ENCODE results near the gene SPARCL1.
"Not testable (repeated sequence)": the region's sequence is repeated elsewhere in the genome, so short reads cannot be mapped to it uniquely, and the experiment has no call there.

Gene SPARCL1, protein sequence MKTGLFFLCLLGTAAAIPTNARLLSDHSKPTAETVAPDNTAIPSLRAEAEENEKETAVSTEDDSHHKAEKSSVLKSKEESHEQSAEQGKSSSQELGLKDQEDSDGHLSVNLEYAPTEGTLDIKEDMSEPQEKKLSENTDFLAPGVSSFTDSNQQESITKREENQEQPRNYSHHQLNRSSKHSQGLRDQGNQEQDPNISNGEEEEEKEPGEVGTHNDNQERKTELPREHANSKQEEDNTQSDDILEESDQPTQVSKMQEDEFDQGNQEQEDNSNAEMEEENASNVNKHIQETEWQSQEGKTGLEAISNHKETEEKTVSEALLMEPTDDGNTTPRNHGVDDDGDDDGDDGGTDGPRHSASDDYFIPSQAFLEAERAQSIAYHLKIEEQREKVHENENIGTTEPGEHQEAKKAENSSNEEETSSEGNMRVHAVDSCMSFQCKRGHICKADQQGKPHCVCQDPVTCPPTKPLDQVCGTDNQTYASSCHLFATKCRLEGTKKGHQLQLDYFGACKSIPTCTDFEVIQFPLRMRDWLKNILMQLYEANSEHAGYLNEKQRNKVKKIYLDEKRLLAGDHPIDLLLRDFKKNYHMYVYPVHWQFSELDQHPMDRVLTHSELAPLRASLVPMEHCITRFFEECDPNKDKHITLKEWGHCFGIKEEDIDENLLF

DNA sequence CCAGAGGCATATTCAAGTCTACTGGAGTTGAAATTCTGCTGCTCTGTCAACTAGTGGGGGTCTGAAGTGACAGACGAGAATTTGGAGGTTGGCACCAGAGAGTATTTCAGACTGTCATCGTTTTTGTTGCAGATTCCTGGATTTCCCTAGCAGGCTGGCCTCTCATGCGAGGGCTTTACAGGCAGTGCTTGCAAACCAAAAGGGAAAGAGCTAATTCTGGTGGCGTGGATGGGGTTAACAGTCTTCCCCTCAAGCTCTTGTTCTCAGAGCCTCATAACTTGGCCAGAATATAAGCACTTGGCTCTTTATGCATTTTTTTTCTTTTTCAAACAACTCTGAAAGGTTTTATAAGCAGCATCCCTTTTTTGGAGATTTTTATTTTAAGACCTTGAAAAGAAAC is at the start of gene SPARCL1:
SPARCL1 (minus strand) TSS at position 190 of the 400 bp plus-strand sequence. CDS start 29,802 bp downstream, outside the sequence.
- no peaks in the 10 kb centered on the region for H3K27me3 ChIP-seq (ENCODE audit: control insufficient read depth, insufficient read depth, low read length)
- no peak within 1 kb of the TSS for H3K9ac ChIP-seq
- H3K4me1 ChIP-seq: no peaks in the 10 kb centered on the region
- H3K36me3 ChIP-seq (ENCODE audit: control insufficient read depth, insufficient read depth, low read length): no peaks in the 10 kb centered on the region
- H3K4me3 ChIP-seq (ENCODE audit: low read depth, low read length): peak within 1 kb of the TSS; percentile 44
- no peaks in the 10 kb centered on the region for H3K79me2 ChIP-seq
- TF ChIP-seq, protein P1, sequence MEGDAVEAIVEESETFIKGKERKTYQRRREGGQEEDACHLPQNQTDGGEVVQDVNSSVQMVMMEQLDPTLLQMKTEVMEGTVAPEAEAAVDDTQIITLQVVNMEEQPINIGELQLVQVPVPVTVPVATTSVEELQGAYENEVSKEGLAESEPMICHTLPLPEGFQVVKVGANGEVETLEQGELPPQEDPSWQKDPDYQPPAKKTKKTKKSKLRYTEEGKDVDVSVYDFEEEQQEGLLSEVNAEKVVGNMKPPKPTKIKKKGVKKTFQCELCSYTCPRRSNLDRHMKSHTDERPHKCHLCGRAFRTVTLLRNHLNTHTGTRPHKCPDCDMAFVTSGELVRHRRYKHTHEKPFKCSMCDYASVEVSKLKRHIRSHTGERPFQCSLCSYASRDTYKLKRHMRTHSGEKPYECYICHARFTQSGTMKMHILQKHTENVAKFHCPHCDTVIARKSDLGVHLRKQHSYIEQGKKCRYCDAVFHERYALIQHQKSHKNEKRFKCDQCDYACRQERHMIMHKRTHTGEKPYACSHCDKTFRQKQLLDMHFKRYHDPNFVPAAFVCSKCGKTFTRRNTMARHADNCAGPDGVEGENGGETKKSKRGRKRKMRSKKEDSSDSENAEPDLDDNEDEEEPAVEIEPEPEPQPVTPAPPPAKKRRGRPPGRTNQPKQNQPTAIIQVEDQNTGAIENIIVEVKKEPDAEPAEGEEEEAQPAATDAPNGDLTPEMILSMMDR (IDR thresholded peaks at IDR 0.05): no peak
- H2AFZ ChIP-seq: no peak within 1 kb of the TSS
- H3K4me2 ChIP-seq (ENCODE audit: low read length): peak within 1 kb of the TSS; percentile 40
- peak within 1 kb of the TSS; percentile 74 for H3K27ac ChIP-seq
- no peaks in the 10 kb centered on the region for H3K9me3 ChIP-seq (ENCODE audit: control insufficient read depth, low read length)

DNA sequence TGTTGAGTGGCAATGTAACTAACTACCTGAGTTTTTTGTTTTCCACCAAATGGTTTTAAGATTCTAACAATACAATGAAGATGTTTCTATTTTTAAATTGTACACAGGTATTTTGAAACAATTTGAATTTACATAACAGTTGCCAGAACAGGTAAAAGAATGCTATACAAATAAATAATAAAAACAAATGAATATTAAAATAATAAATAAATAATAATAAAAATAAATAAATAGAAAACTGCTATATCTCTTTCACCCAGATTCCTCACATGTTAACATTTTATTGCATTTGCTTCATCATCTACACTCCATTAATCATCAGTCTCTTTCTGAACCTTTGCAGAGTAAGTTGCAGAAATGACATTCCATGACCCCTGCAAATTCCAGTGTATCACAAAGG is 46.8 kb upstream of the SPARCL1 start:
- no peak overlapping the region for H2AFZ ChIP-seq
- no peaks in the 10 kb centered on the region for H3K36me3 ChIP-seq (ENCODE audit: control insufficient read depth, insufficient read depth, low read length)
- no peak overlapping the region for H3K4me2 ChIP-seq (ENCODE audit: low read length)
- H3K79me2 ChIP-seq: no peaks in the 10 kb centered on the region
- H3K4me1 ChIP-seq: no peaks in the 10 kb centered on the region
- TF ChIP-seq, protein P1 (IDR thresholded peaks at IDR 0.05): no peak
- no peaks in the 10 kb centered on the region for H3K9me3 ChIP-seq (ENCODE audit: control insufficient read depth, low read length)
- no peak overlapping the region for H3K9ac ChIP-seq
- H3K27me3 ChIP-seq (ENCODE audit: control insufficient read depth, insufficient read depth, low read length): no peaks in the 10 kb centered on the region
- no peak overlapping the region for H3K27ac ChIP-seq
- H3K4me3 ChIP-seq (ENCODE audit: low read depth, low read length): no peak overlapping the region

DNA sequence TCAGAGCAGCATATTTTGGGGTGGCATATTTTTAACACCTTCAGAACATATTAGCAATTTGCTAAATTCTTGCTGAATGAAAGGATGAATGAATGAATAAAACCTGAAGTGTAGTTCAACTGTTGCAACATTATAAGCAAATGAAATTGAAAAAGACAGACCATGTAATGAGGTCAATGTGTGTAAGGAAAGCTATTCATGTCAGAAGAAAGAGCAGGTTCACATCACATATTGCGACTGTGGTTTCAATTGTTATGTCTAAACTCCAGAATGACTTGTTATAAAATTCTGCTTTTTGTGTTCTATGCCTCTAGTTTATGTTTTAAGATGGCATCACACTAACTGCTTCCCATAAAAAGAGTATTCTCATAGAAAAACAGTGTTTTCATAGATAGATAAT is 46.2 kb upstream of the SPARCL1 start:
- no peak overlapping the region for H3K4me3 ChIP-seq (ENCODE audit: low read depth, low read length)
- H3K36me3 ChIP-seq (ENCODE audit: control insufficient read depth, insufficient read depth, low read length): no peaks in the 10 kb centered on the region
- no peaks in the 10 kb centered on the region for H3K4me1 ChIP-seq
- H3K9me3 ChIP-seq (ENCODE audit: control insufficient read depth, low read length): no peaks in the 10 kb centered on the region
- H3K79me2 ChIP-seq: no peaks in the 10 kb centered on the region
- H3K27ac ChIP-seq: no peak overlapping the region
- no peak overlapping the region for H3K4me2 ChIP-seq (ENCODE audit: low read length)
- H3K27me3 ChIP-seq (ENCODE audit: control insufficient read depth, insufficient read depth, low read length): no peaks in the 10 kb centered on the region
- no peak overlapping the region for H2AFZ ChIP-seq
- TF ChIP-seq, protein P1 (IDR thresholded peaks at IDR 0.05): no peak
- H3K9ac ChIP-seq: no peak overlapping the region

DNA sequence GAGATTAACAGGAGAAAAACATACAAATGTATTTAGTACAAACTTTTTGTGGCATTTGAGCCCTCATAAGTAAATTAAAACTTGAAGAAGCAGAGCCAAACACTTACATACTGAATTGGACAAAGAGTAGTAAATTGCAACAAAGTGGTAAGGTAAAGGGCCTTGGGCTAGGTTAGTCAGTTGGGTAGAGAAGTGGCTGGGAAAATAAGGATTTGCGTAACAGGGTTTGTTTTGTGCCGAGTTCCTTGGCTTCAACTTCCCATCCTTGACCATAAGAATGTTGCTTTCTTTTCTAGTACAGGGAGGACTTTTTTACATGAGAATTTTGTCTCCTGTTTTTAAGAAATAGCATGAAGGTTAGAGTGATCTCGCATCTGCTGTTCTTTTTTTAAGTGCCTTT is 45.8 kb upstream of the SPARCL1 start:
- no peak overlapping the region for H3K27ac ChIP-seq
- H3K9ac ChIP-seq: no peak overlapping the region
- no peaks in the 10 kb centered on the region for H3K27me3 ChIP-seq (ENCODE audit: control insufficient read depth, insufficient read depth, low read length)
- no peaks in the 10 kb centered on the region for H3K4me1 ChIP-seq
- H3K4me3 ChIP-seq (ENCODE audit: low read depth, low read length): no peak overlapping the region
- H3K9me3 ChIP-seq (ENCODE audit: control insufficient read depth, low read length): no peaks in the 10 kb centered on the region
- H3K36me3 ChIP-seq (ENCODE audit: control insufficient read depth, insufficient read depth, low read length): no peaks in the 10 kb centered on the region
- TF ChIP-seq, protein P1 (IDR thresholded peaks at IDR 0.05): no peak
- no peak overlapping the region for H2AFZ ChIP-seq
- no peak overlapping the region for H3K4me2 ChIP-seq (ENCODE audit: low read length)
- no peaks in the 10 kb centered on the region for H3K79me2 ChIP-seq

DNA sequence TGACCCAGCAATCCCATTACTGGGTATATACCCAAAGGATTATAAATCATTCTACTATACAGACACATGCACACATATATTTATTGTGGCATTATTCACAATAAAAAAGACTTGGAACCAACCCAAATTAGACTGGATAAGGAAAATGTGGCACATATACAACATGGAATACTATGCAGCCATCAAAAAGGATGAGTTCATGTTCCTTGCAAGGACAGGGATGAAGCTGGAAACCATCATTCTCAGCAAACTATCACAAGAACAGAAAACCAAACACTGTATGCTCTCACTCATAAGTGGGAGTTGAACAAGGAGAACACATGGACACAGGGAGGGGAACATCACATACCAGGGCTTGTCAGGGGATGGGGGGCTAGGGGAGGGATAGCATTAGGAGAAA is 45.2 kb upstream of the SPARCL1 start:
- H3K4me3 ChIP-seq (ENCODE audit: low read depth, low read length); H3K4me1 ChIP-seq; H3K4me2 ChIP-seq (ENCODE audit: low read length); H3K36me3 ChIP-seq (ENCODE audit: control insufficient read depth, insufficient read depth, low read length); H3K9me3 ChIP-seq (ENCODE audit: control insufficient read depth, low read length); H3K27me3 ChIP-seq (ENCODE audit: control insufficient read depth, insufficient read depth, low read length); H2AFZ ChIP-seq; H3K27ac ChIP-seq; H3K9ac ChIP-seq; H3K79me2 ChIP-seq: not testable (repeated sequence)
